Activated B cell treated with CpG ODN at 0.5 μM for 24 hours (primary cell): ENCODE results near the gene GPR142. TPM values are rescaled to one million over a fixed set of nuclear protein-coding genes. Genes with fewer than 3 reads are reported as not detected.

ENCODE experiments used
- ATAC-seq: fragments of 200-7000 bp; cut with Tn5 transposase; one replicate; pipeline ENCODE4 v1.10.0; 2021; ENCODE audit warnings: low read depth, mild to moderate bottlenecking, moderate library complexity
- CTCF ChIA-PET: fragments of 350-600 bp; sonication (Branson Sonifier 250); formaldehyde crosslinking; loops from one replicate; lab custom pipeline; 2021; ENCODE audit warnings: antibody characterized with exemption; lab: Charles Lee
- POLR2A ChIA-PET: fragments of 350-600 bp; sonication (Branson Sonifier 250); formaldehyde crosslinking; loops from one replicate; lab custom pipeline; 2021; ENCODE audit warnings: antibody characterized with exemption; lab: Charles Lee
- DNase-seq: peaks from one replicate; pipeline ENCODE4 v3.0.0; 2022
- H3K27ac Mint-ChIP-seq: one replicate; pipeline ENCODE4 v1.8.0; 2020; ENCODE audit warnings: mixed read lengths
- H3K27me3 Mint-ChIP-seq: one replicate; pipeline ENCODE4 v1.8.0; 2021; ENCODE audit warnings: mixed read lengths
- H3K36me3 Mint-ChIP-seq: one replicate; pipeline ENCODE4 v1.8.0; 2021; ENCODE audit warnings: low read depth, mixed read lengths
- H3K4me1 Mint-ChIP-seq: one replicate; pipeline ENCODE4 v1.8.0; 2021; ENCODE audit warnings: mixed read lengths
- H3K4me3 Mint-ChIP-seq: one replicate; pipeline ENCODE4 v1.8.0; 2020; ENCODE audit warnings: mild to moderate bottlenecking, mixed read lengths
- H3K9me3 Mint-ChIP-seq: one replicate; pipeline ENCODE4 v1.8.0; 2020; ENCODE audit warnings: mixed read lengths
- CTCF ChIP-seq: fragments of 200-600 bp; IDR thresholded peaks from one replicate; pipeline ENCODE4 v1.8.0; 2022; ENCODE audit warnings: antibody characterized with exemption, mild to moderate bottlenecking
- intact Hi-C: fragments of 100-400 bp; cut with micrococcal nuclease; formaldehyde crosslinking; loops from one replicate; pipeline ENCODE4 v1.15.1; 2024
- total RNA-seq: library from RNA; stranded (reverse); gene quantifications from 2 replicates; pipeline ENCODE4 v1.2.3, GENCODE V29; 2022

The GPR142 gene
- total RNA-seq, 1 donor from 2014 or later, result not detected

GRCh38 chr17:74344658-74345057 lies 22.6 kb upstream of the GPR142 start:
- CTCF ChIA-PET, result no interaction called here

GRCh38 chr17:74345433-74346241 lies 21.7 kb upstream of the GPR142 start:
- Mint-ChIP-seq H3K36me3 (no peaks in the 10 kb centered on the region), H3K27ac (no peak overlapping the region), H3K4me1 (no peaks in the 10 kb centered on the region), H3K27me3 (peaks cover 10% of the 10 kb centered on the region), H3K9me3 (no peaks in the 10 kb centered on the region), H3K4me3 (no peak overlapping the region)
- no peak for DNase-seq
- POLR2A ChIA-PET, result no interaction called here
- intact Hi-C loops, result no loop called here
- no peak for ATAC-seq
- TF ChIP-seq CTCF, result no peak
- CTCF ChIA-PET, result no interaction called here

More at GRCh38 chr17:74344658-74345057, 22.6 kb upstream of the GPR142 start:
- POLR2A ChIA-PET, result no interaction called here
- no peak for TF ChIP-seq CTCF
- ATAC-seq, result no peak
- intact Hi-C loops, result no loop called here
- H3K4me3 Mint-ChIP-seq, result no peak overlapping the region
- peaks cover 4% of the 10 kb centered on the region for H3K27me3 Mint-ChIP-seq
- no peaks in the 10 kb centered on the region for H3K4me1 Mint-ChIP-seq
- DNase-seq, result no peak
- H3K36me3 Mint-ChIP-seq, result no peaks in the 10 kb centered on the region
- H3K9me3 Mint-ChIP-seq, result no peaks in the 10 kb centered on the region
- H3K27ac Mint-ChIP-seq, result no peak overlapping the region

GRCh38 chr17:74347646-74348045 lies 19.7 kb upstream of the GPR142 start:
- H3K9me3 Mint-ChIP-seq, result no peaks in the 10 kb centered on the region
- intact Hi-C loops, result no loop called here

GRCh38 chr17:74349120-74349519 lies 18.2 kb upstream of the GPR142 start:
- no peak overlapping the region for H3K27ac Mint-ChIP-seq
- H3K4me1 Mint-ChIP-seq, result peaks cover 2% of the 10 kb centered on the region
- CTCF ChIA-PET, result no interaction called here
- DNase-seq (no peak), ATAC-seq (no peak)
- no peaks in the 10 kb centered on the region for H3K9me3 Mint-ChIP-seq
- no peak for TF ChIP-seq CTCF
- H3K4me3 Mint-ChIP-seq, result no peak overlapping the region
- no peaks in the 10 kb centered on the region for H3K36me3 Mint-ChIP-seq
- intact Hi-C loops, result no loop called here
- POLR2A ChIA-PET, result no interaction called here
- peaks cover 26% of the 10 kb centered on the region for H3K27me3 Mint-ChIP-seq

More at GRCh38 chr17:74347646-74348045, 19.7 kb upstream of the GPR142 start:
- DNase-seq (no peak), ATAC-seq (no peak)
- no peak overlapping the region for H3K27ac Mint-ChIP-seq
- H3K4me3 Mint-ChIP-seq, result no peak overlapping the region
- ChIA-PET CTCF (no interaction called here), POLR2A (no interaction called here)
- no peaks in the 10 kb centered on the region for H3K36me3 Mint-ChIP-seq
- no peak for TF ChIP-seq CTCF
- peaks cover 14% of the 10 kb centered on the region for H3K27me3 Mint-ChIP-seq
- H3K4me1 Mint-ChIP-seq, result no peaks in the 10 kb centered on the region

- CTCF ChIA-PET, result no interaction called here
- no peak for DNase-seq
Measured at GRCh38 chr17:74350486-74350885, 16.8 kb upstream of the GPR142 start.

More at GRCh38 chr17:74350486-74350885, 16.8 kb upstream of the GPR142 start:
- Mint-ChIP-seq H3K27me3 (peaks cover 35% of the 10 kb centered on the region), H3K36me3 (no peaks in the 10 kb centered on the region), H3K27ac (no peak overlapping the region), H3K9me3 (no peaks in the 10 kb centered on the region), H3K4me1 (peaks cover 2% of the 10 kb centered on the region), H3K4me3 (no peak overlapping the region)
- TF ChIP-seq CTCF, result no peak
- POLR2A ChIA-PET, result no interaction called here
- intact Hi-C loops, result no loop called here
- ATAC-seq, result no peak
